GM10248 (cell line): ENCODE results near the gene SDK1.

Experiments used
- CTCF ChIA-PET: fragments of 300-600 bp; sonication (Branson Sonifier 250); formaldehyde crosslinking; extraction: SDS; loops from one replicate; lab custom pipeline; 2021; ENCODE audit warnings: antibody characterized with exemption; lab: Yijun Ruan, JAX
- POLR2A ChIA-PET: fragments of 350-650 bp; sonication (Branson Sonifier 250); formaldehyde crosslinking; extraction: SDS; loops from one replicate; lab custom pipeline; 2020; ENCODE audit warnings: antibody characterized with exemption; lab: Yijun Ruan, JAX
- DNase-seq: peaks from one replicate; pipeline ENCODE4 v3.0.0; 2012; ENCODE audit errors: extremely low spot score
- CTCF ChIP-seq: IDR thresholded peaks from 2 replicates; pipeline ENCODE4 v1.5.1; 2012; ENCODE audit warnings: mild to moderate bottlenecking, low read depth; ENCODE audit errors: extremely low read depth, missing control alignments, control extremely low read depth

SDK1 gene

DNA sequence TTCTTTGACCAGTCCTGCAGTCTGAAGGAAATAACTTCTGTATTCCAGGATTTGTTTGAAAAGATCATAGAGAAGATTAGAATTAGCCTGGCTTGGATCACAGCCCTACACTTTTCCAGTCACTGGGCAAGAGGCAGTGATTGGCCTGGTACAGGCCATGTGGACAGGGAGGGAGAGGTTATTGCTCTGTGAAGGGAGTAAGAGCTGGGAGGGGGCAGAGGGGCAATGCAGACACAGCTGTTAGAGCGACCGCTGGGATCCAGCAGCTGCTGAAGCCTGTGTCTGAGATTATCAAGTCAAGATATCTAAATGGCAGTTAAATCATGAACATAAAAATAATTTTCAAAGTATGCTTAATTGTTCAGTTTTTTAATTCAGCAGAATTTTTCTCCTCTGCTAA lies 257.3 kb downstream of the SDK1 start:
- no peak for TF ChIP-seq CTCF
- CTCF ChIA-PET: no interaction called here
- no peak for DNase-seq

GRCh38 chr7:3559278-3559677 lies 258.2 kb downstream of the SDK1 start:
- TF ChIP-seq CTCF: no peak
- no peak for DNase-seq
- POLR2A ChIA-PET: no interaction called here
- CTCF ChIA-PET: no interaction called here

More for the DNA sequence above, 257.3 kb downstream of the SDK1 start:
- POLR2A ChIA-PET: interaction anchor here (0.6 kb wide), 1 partner anchor 96 kb away, joined by 6 read pairs; no protein-coding TSS in a partner anchor

GRCh38 chr7:3560495-3560894 lies 259.4 kb downstream of the SDK1 start:
- TF ChIP-seq CTCF: no peak
- DNase-seq: no peak
- POLR2A ChIA-PET: no interaction called here
- CTCF ChIA-PET: no interaction called here

GRCh38 chr7:3561932-3562331 lies 260.9 kb downstream of the SDK1 start:
- POLR2A ChIA-PET: no interaction called here
- TF ChIP-seq CTCF: no peak
- no peak for DNase-seq
- CTCF ChIA-PET: no interaction called here

- POLR2A ChIA-PET: no interaction called here
- CTCF ChIA-PET: no interaction called here
- no peak for TF ChIP-seq CTCF
- no peak for DNase-seq
Measured at GRCh38 chr7:3564231-3564630, 263.2 kb downstream of the SDK1 start.

- POLR2A ChIA-PET: no interaction called here
- TF ChIP-seq CTCF: no peak
- CTCF ChIA-PET: interaction anchor here (1.6 kb wide), 1 partner anchor 13 kb away, joined by 3 read pairs; no protein-coding TSS in a partner anchor
- DNase-seq: no peak
Measured at GRCh38 chr7:3568516-3568915, 267.5 kb downstream of the SDK1 start.

DNA sequence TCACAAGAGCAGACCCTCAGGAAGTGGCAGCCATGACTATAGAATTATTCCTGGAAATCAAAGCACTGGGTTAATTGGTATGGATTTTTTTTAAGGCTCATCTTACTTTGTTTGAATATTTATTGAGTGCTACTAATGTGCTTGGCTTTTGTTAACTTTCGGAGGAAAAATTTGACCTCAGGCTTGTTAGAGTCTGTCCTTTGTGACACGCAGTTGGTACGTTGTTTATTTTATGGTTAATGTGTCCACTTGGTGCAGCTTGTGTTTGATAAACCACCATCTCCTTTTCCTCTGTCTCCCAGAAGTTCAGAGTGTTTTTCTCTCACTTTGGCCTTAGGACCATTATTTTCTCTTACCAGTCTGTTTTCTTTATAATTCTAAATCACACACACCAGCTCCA lies 268.6 kb downstream of the SDK1 start:
- POLR2A ChIA-PET: no interaction called here
- no peak for TF ChIP-seq CTCF

More for the DNA sequence above, 268.6 kb downstream of the SDK1 start:
- CTCF ChIA-PET: no interaction called here
- DNase-seq: no peak
